Activated T-helper 17 cell treated with anti-CD3 and anti-CD28 coated beads, Interleukin-2, amount 50 U/mL, for 72 hours (primary cell): ENCODE data around the gene ACTN4. TPM values are rescaled to one million over a fixed set of nuclear protein-coding genes. Genes with fewer than 3 reads are reported as not detected.

Experiments
- ATAC-seq: fragments of 150-1000 bp; cut with Tn5 transposase; replicated peaks from 2 replicates; pipeline ENCODE4 v1.10.0; 2021; ENCODE audit warnings: mild to moderate bottlenecking, moderate library complexity
- H3K27ac Mint-ChIP-seq: one replicate; pipeline ENCODE4 v1.8.0; 2022; ENCODE audit warnings: mixed read lengths
- H3K27me3 Mint-ChIP-seq: one replicate; pipeline ENCODE4 v1.8.0; 2022; ENCODE audit warnings: mixed read lengths
- H3K36me3 Mint-ChIP-seq: one replicate; pipeline ENCODE4 v1.8.0; 2022; ENCODE audit warnings: low read depth, mild to moderate bottlenecking, mixed read lengths
- H3K4me1 Mint-ChIP-seq: one replicate; pipeline ENCODE4 v1.8.0; 2022; ENCODE audit warnings: mixed read lengths
- H3K4me3 Mint-ChIP-seq: one replicate; pipeline ENCODE4 v1.8.0; 2022; ENCODE audit warnings: mild to moderate bottlenecking, mixed read lengths
- H3K9me3 Mint-ChIP-seq: one replicate; pipeline ENCODE4 v1.8.0; 2022; ENCODE audit warnings: mixed read lengths
- total RNA-seq, 2 donors: library from RNA; stranded (reverse); gene quantifications; one replicate each; pipeline ENCODE4 v1.2.3, GENCODE V29; 2022

ACTN4 gene
- total RNA-seq, 2 donors from 2014 or later, result 312 to 393 TPM

DNA sequence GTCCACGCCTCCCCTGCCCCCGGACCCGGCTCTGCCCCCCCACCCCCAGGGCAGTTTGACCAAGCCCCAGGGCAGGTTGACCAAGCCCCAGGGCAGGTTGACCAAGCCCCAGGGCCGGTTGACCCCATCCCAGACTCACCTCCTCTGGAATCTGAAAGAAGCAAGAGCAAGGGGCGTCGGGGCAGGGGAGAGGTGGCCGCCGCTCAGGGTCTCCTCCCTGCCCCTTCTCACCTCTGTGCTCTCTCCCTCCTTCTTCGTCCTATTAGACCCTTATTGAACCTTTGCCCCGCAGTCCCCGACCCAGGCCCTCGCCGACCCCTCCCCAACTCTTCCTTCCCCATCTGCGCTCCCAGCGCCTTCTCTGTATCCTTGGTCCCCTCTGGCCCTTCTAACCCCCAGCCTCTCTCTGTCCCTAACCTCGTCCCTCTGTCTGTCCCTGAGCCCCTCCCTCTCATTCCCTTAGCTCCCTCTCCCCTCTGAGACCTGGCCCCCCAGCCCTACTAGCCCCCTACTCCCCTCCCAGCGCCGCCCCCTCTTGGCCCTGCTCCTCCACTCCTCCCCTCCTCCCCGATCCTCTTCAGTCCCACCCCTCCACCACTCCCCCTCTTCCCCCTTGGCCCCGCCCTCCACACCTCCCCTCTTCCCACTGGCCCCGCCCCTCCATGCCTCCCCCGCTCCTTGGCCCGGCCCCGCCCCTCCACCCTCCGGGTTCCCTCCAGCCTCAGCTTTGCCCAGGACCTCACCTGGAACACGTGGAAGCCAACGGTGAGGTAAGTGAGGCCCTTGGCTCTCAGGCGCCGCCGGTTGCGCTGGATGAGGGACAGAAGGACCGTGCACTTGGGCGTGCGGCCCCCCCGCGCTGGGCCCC, 89.2 kb downstream of the ACTN4 start:
- Mint-ChIP-seq H3K27ac (peak overlapping the region; percentile 61), H3K4me1 (peaks cover 25% of the 10 kb centered on the region), H3K9me3 (no peaks in the 10 kb centered on the region), H3K27me3 (no peaks in the 10 kb centered on the region), H3K4me3 (peak overlapping the region; percentile 80), H3K36me3 (peaks cover 20% of the 10 kb centered on the region)
- peak; percentile 37 for ATAC-seq

DNA sequence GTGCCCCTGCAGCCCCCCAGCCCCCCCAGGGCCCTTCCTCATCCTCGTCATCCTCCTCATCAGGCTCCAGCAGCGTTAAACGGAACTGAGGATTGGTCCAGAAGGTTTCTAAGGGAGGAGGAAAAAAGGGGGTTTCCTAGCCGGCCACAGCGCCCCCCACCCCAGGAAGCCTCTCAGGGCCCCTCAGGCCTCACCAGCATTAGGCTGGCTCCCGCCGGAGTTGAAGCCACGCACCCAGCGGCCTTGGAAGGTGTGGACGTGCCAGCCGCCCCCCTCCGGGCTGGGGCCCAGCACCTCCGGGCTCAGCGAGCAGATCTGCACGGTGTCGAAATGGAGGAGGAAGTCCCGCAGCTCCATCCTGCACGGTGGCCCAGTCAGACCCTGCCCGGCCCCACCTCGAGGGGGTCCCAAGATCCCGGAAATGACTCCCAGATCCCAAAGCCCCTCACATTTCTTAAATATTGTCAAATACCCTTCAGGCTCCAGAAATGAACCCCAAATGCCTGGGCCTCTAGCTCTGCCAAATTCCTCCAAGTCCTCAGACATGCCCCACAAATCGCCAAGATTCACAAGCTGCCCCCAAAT, 89.9 kb downstream of the ACTN4 start:
- Mint-ChIP-seq H3K4me3 (peak overlapping the region; percentile 80), H3K36me3 (peaks cover 13% of the 10 kb centered on the region), H3K27me3 (no peaks in the 10 kb centered on the region), H3K27ac (peak overlapping the region; percentile 1), H3K9me3 (no peaks in the 10 kb centered on the region), H3K4me1 (peaks cover 25% of the 10 kb centered on the region)
- no peak for ATAC-seq

DNA sequence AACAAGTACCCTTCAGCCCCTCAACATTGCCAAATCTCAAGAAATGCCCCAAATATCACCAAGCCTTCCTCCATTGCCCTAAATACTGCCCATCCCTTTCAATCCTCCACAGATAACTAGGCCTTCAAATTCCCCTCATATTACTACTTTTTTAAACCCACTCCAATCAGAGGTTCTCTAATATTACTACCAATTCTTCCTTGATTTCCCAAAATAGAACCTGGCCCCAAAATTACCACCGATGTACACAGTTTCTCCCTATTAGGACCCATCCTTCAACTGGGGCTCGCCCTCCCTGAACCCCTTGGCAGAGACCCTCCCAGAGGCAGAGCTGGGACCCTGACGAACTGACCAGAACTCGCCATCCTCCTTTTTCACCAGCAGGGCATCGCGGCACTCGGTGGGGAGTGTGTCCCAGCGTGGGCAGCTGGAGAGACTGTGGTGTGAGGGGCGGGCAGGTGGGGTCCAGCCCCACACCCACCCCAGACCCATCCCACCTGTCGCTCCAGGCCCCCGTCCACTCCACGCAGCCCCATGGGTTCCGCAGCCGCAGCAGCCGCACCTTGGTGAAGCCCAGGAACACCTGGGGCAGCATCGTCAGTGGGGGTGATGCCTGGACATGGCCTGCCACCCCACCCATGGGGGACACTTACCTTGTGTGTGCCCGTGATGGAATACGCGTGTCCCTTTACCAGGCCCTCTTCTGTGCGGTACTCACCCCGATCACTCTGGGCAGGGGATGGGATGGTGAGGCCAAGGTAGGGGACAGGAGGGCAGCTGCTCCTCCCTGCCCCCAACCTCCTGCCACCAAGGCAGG, 90.7 kb downstream of the ACTN4 start:
- Mint-ChIP-seq H3K9me3 (no peaks in the 10 kb centered on the region), H3K27ac (peak overlapping the region; percentile 83), H3K27me3 (no peaks in the 10 kb centered on the region), H3K4me1 (peaks cover 21% of the 10 kb centered on the region), H3K4me3 (peak overlapping the region; percentile 80), H3K36me3 (peaks cover 13% of the 10 kb centered on the region)
- no peak for ATAC-seq

DNA sequence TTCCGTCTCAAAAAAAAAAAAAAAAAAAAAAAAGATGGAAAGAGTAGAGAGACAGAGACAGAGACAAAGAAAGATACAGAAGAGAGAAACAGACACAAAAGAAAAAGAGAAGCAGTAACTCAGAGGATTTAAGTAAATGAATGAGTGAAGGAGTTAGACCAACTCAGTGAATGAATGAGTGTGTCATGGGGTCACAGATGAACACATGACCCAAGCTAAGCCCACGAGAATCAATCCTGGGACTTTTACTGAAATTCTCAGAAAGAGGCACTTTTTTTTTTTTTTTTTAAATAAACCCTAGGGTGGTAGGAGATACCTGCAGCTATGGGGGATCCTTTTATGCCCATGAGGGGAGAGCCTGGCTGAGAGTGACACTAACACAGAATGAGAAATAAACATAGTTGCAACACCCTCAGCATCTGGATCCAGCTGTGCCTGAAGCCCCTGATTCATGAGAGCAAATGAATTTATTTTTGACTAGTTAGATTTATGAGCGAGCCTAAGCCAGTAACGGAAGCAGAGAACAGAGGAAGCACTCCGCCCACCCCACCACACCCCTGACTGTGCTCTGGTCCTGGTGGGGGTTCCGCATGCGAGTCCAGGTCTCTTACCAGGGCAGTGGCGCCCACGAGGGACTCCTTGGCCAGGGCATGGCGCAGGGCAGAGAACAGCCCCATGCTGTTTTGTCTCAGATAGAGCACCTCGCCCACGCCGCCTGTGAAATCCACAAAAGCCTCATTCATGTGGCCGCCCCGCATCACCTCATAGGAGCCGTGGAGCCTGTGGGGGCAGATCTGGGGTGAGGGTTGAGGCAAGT, 92.2 kb downstream of the ACTN4 start:
- H3K4me3 Mint-ChIP-seq, result peak overlapping the region; percentile 28
- no peaks in the 10 kb centered on the region for H3K9me3 Mint-ChIP-seq
- ATAC-seq, result peak; percentile 27
- peaks cover 14% of the 10 kb centered on the region for H3K4me1 Mint-ChIP-seq
- H3K27me3 Mint-ChIP-seq, result no peaks in the 10 kb centered on the region
- H3K36me3 Mint-ChIP-seq, result peaks cover 8% of the 10 kb centered on the region
- peak overlapping the region; percentile 83 for H3K27ac Mint-ChIP-seq

DNA sequence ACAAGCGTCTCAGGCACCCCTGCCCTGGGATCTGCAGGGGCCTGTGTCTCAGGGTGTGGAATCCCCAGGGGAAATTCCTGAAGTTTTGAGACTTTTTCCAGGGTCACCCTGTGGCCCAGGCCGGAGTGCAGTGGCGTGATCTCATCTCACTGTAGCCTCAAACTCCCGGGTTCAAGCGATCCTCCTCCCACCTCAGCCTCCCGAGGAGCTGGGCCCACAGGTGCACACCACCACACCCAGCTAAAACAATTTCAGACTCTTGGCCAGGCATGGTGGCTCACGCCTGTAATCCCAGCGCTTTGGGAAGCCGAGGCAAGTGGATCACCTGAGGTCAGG, 92.8 kb downstream of the ACTN4 start:
- Mint-ChIP-seq H3K36me3 (peaks cover 2% of the 10 kb centered on the region), H3K9me3 (no peaks in the 10 kb centered on the region), H3K27ac (no peak overlapping the region), H3K27me3 (no peaks in the 10 kb centered on the region), H3K4me3 (peak overlapping the region; percentile 28), H3K4me1 (peaks cover 14% of the 10 kb centered on the region)
- ATAC-seq, result no peak

DNA sequence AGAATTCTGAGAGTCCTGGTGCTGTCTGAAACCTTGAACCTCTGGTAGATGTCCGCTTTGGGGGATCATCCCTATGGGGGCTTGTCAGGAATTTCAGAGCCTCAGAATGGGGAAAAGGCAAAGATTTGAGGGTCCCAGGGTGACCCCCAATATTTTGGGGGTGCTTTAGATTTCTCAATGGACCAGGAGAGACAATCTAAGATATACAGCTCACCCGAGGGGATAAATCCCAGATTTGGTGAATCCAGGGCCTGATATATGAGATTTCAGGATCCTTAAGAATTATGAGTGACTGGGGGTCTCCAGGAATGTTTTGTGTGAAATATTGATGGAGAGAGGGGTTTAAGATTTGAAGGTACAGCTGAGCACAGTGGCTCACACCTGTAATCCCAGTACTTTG, 93.5 kb downstream of the ACTN4 start:
- ATAC-seq, result no peak

DNA sequence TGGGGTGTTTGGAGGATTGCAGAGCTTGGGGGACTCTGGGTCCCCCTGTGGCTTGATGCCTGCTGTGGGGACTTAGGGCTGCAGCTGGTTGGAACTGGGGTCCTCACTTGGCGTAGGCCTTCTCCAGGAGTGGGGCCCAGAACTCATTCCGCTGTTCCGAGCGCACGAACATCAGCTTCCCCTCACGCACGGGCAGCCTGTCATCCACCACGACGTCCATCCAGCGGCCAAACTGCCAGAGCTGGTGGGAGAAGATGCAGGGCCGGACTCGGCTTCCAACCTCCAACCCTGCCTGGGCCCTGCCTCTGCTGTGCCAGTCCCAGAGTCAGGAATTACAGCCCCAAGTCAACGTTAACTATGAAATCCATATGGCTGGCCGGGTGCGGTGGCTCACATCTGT, 94.2 kb downstream of the ACTN4 start:
- H3K4me3 Mint-ChIP-seq, result no peak overlapping the region
- no peak overlapping the region for H3K27ac Mint-ChIP-seq
- H3K9me3 Mint-ChIP-seq, result no peaks in the 10 kb centered on the region
- H3K36me3 Mint-ChIP-seq, result no peaks in the 10 kb centered on the region
- ATAC-seq, result no peak
- peaks cover 14% of the 10 kb centered on the region for H3K4me1 Mint-ChIP-seq
- no peaks in the 10 kb centered on the region for H3K27me3 Mint-ChIP-seq

More for the DNA sequence above, 93.5 kb downstream of the ACTN4 start:
- H3K36me3 Mint-ChIP-seq, result no peaks in the 10 kb centered on the region
- no peaks in the 10 kb centered on the region for H3K9me3 Mint-ChIP-seq
- no peaks in the 10 kb centered on the region for H3K27me3 Mint-ChIP-seq
- H3K27ac Mint-ChIP-seq, result no peak overlapping the region
- peaks cover 14% of the 10 kb centered on the region for H3K4me1 Mint-ChIP-seq
- H3K4me3 Mint-ChIP-seq, result no peak overlapping the region

DNA sequence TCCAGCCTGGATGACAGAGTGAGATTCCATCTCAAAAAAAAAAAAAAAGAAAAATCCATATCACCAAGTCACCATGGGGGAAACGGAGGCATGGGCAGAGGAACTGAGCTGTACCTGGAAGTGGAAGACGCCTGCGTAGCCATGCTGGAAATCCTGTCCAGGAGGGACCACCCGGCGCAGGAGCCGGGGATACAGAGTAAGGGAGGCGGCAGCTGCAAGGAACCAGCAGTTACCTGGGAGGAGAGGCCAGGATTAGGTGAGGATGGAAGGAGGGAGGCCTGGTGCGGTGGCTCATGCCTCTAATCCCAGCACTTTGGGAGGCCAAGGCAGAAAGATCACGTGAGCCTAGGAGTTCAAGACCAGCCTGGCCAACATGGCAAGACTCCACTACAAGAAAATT, 94.8 kb downstream of the ACTN4 start:
- H3K36me3 Mint-ChIP-seq, result no peaks in the 10 kb centered on the region

DNA sequence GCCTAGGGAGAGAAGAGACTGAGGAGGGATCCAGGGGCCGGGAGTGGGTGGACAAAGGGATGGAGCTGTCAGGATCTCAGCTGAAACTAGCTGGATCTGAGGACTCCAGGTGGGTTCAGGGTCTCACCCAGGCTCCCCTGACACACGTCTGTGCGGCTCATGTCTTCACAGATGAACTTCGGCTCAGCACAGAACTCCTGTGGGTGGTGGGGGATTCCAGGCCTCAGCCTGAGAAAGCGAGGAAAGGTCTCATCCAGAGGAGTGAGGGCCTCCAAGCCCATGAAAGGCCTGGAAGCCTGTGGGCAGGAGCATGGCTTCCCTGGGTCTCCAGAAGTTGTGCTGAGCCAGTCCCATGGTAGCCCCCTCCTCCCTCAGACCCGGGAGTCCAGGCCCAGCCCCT, 95.5 kb downstream of the ACTN4 start:
- Mint-ChIP-seq H3K9me3 (no peaks in the 10 kb centered on the region), H3K4me3 (no peak overlapping the region), H3K36me3 (no peaks in the 10 kb centered on the region)

More for the DNA sequence above, 94.8 kb downstream of the ACTN4 start:
- Mint-ChIP-seq H3K4me3 (no peak overlapping the region), H3K27ac (no peak overlapping the region), H3K9me3 (no peaks in the 10 kb centered on the region), H3K4me1 (peaks cover 14% of the 10 kb centered on the region), H3K27me3 (no peaks in the 10 kb centered on the region)
- ATAC-seq, result no peak

DNA sequence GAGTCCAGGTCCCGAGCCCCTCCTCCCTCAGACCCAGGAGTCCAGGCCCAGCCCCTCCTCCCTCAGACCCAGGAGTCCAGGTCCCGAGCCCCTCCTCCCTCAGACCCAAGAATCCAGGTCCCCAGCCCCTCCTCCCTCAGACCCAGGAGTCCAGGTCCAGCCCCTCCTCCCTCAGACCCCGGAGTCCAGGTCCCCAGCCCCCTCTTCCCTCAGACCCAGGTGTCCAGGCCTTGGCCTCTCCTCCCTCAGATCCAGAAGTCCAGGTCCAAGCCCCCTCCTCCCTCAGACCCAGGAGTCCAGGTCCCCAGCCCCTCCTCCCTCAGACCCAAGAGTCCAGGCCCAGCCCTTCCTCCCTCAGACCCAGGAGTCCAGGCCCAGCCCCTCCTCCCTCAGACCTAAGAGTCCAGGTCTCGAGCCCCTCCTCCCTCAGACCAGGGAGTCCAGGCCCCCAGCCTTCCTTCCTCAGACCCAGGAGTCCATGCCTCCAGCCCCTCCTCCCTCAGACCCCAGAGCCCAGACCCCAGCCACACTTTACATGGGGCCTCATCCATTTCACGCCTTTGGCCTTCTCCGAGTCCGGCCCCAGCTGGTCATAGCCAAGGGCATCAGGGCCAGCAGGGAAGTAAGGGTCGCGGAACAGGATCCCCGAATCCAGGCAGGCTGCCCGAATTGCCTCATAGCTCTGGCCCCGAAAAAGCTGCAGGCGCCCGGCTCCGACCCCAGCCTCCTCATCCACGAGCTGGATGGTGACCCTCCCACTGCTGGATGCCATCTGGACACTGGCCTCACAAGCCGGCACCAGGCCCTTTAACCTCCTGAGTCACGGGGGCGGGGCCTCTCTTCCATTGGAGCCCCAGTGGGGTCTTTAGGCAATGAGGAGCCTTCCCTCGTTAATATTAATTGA, 96.2 kb downstream of the ACTN4 start:
- peaks cover 6% of the 10 kb centered on the region for H3K4me1 Mint-ChIP-seq
- no peaks in the 10 kb centered on the region for H3K27me3 Mint-ChIP-seq
- ATAC-seq, result no peak
- H3K4me3 Mint-ChIP-seq, result no peak overlapping the region
- H3K36me3 Mint-ChIP-seq, result no peaks in the 10 kb centered on the region
- no peaks in the 10 kb centered on the region for H3K9me3 Mint-ChIP-seq
- no peak overlapping the region for H3K27ac Mint-ChIP-seq

More for the DNA sequence above, 95.5 kb downstream of the ACTN4 start:
- Mint-ChIP-seq H3K27ac (no peak overlapping the region), H3K4me1 (peaks cover 10% of the 10 kb centered on the region), H3K27me3 (no peaks in the 10 kb centered on the region)
- ATAC-seq, result no peak

DNA sequence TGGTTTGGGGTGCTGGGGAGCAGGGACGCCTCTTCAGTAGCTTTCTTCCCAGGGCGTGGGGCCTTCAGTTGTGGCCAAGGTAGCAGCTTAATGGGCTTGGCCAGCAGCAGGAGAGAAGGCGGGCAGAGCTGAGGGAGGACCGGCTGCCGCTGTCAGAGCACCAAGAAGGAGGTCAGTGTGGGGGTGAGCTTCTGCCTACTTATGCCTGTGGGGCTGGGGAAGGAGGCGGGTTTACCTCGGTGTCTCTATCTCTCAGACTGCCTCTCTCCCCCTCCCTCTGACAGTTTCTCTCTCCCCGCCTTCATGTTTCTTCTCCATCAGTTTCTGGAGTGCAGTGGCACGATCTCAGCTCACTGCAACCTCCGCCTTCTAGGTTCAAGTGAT, 96.8 kb downstream of the ACTN4 start, which contains the start of gene CAPN12:
Gene CAPN12 (minus strand): TSS at position 177 of the 384 bp plus-strand sequence. CDS start 309 bp downstream, outside the sequence.
- ATAC-seq, result no peak

DNA sequence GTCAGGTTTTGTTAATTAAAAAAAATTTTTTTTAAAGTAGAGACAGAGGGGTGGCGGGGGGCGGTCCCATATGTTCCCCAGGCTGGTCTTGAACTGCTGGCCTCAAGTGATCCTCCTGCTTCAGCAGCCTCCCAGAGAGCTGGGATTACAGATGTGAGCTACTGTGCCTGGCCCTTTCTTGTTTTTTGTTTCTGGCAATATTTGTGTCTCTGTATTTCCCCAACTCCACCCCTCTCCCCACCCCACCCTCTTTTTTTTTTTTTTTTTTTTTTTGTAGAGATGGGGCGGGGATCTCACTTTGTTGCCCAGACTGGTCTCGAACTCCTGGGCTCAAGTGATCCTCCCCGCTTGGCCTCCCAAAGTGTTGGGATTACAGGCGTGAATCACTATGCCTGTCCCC, 97.4 kb downstream of the ACTN4 start:
- Mint-ChIP-seq H3K36me3 (no peaks in the 10 kb centered on the region), H3K27ac (no peak overlapping the region), H3K4me3 (no peak overlapping the region), H3K4me1 (no peaks in the 10 kb centered on the region), H3K27me3 (no peaks in the 10 kb centered on the region), H3K9me3 (no peaks in the 10 kb centered on the region)
- no peak for ATAC-seq

More for the DNA sequence above, 96.8 kb downstream of the ACTN4 start, which contains the start of gene CAPN12:
- Mint-ChIP-seq H3K4me3 (no peak within 1 kb of the TSS), H3K9me3 (no peaks in the 10 kb centered on the region), H3K36me3 (no peaks in the 10 kb centered on the region), H3K27me3 (no peaks in the 10 kb centered on the region), H3K4me1 (no peaks in the 10 kb centered on the region), H3K27ac (no peak within 1 kb of the TSS)

DNA sequence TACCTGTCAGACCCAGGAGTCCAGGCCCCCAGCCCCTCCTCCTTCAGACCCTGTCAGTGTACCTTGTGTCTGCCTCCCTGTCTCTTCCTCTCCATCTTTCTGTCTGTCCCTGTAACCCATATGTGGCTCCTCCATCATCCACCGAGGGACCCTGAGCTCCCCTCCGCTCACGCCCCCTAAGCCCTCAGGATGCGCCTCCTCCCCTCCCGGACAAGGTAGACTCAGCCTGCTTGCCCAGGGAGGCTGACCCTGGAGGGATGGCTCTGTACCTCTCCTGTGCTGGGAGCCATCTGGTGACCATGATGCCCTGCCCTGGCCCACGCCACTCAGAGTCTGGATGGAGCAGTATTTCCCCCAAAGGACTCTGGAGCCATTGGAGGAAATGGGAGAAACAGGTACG, 97.9 kb downstream of the ACTN4 start:
- no peaks in the 10 kb centered on the region for H3K4me1 Mint-ChIP-seq
- no peak for ATAC-seq
- H3K27ac Mint-ChIP-seq, result no peak overlapping the region
- H3K27me3 Mint-ChIP-seq, result no peaks in the 10 kb centered on the region
- H3K36me3 Mint-ChIP-seq, result no peaks in the 10 kb centered on the region
- H3K9me3 Mint-ChIP-seq, result no peaks in the 10 kb centered on the region
- H3K4me3 Mint-ChIP-seq, result no peak overlapping the region
